HUES64 (cell line): Measurements from ENCODE around the gene ZNF750.
A peak's percentile ranks its signal among the peaks of the same experiment; 100 is the strongest.

ENCODE experiments used
- H3K27ac ChIP-seq: 2 replicates; pipeline ENCODE4 v1.7.0; 2013; ENCODE audit warnings: low read depth, low read length, inconsistent platforms
- H3K27me3 ChIP-seq: 2 replicates; pipeline ENCODE4 v1.6.1; 2013; ENCODE audit warnings: mild to moderate bottlenecking, low read length; ENCODE audit not compliant: insufficient read depth
- H3K36me3 ChIP-seq: 2 replicates; pipeline ENCODE4 v1.6.1; 2013; ENCODE audit warnings: mild to moderate bottlenecking, low read length; ENCODE audit not compliant: insufficient read depth
- H3K4me1 ChIP-seq: 2 replicates; pipeline ENCODE4 v1.6.1; 2013; ENCODE audit warnings: mild to moderate bottlenecking, low read length, moderate library complexity; ENCODE audit not compliant: insufficient read depth
- H3K4me3 ChIP-seq: 2 replicates; pipeline ENCODE4 v1.5.1; 2013; ENCODE audit warnings: mild to moderate bottlenecking, low read length, moderate library complexity
- H3K9ac ChIP-seq: 2 replicates; pipeline ENCODE4 v1.6.1; 2013; ENCODE audit warnings: mild to moderate bottlenecking, low read depth, low read length
- H3K9me3 ChIP-seq: 2 replicates; pipeline ENCODE4 v1.6.1; 2013; ENCODE audit warnings: low read depth, low read length; ENCODE audit not compliant: insufficient read depth
- WGBS: fragments of 150-250, 120-280 bp; methylation state at CpG from one replicate; pipeline ENCODE4 v1.1.7; 2013; ENCODE audit warnings: missing lambda C conversion rate; 5-methylcytosine and 5-hydroxymethylcytosine counted together

The ZNF750 gene

GRCh38 chr17:82830249-82830661 is 9.6 kb downstream of the ZNF750 start:
- H3K36me3 ChIP-seq: peaks cover 56% of the 10 kb centered on the region

DNA sequence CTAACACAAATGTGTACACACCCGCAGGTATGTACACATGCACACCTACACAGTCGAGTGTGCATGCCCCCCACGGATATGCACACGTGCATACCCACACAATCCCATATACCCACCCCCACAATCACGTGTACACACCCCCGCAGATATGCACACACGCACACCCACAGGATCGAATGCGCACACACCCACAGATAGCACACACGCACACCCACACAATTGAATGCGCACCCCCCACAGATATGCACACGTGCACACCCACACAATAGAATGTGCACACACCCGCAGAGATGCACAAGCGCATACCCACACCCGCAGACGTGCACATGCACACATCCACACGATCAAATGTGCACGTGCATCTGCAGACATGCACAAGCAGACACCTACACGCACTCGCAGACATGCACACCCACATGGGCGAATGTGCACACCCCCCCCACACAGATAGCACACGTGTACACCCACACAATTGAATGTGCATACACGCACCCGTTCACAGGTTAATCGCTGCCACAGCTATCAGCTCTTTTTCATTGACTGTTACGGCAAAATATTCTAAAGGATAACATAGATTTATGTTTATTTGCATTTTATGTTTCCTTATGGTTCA is 10.8 kb downstream of the ZNF750 start:
- peaks cover 52% of the 10 kb centered on the region for H3K36me3 ChIP-seq
- H3K4me1 ChIP-seq: no peaks in the 10 kb centered on the region
- no peak overlapping the region for H3K9ac ChIP-seq
- H3K27me3 ChIP-seq: no peaks in the 10 kb centered on the region
- H3K4me3 ChIP-seq: no peak overlapping the region
- WGBS: 94% methylated on average over 26 of the region's 26 CpGs
- H3K27ac ChIP-seq: no peak overlapping the region
- H3K9me3 ChIP-seq: no peaks in the 10 kb centered on the region

More at GRCh38 chr17:82830249-82830661, 9.6 kb downstream of the ZNF750 start:
- H3K4me3 ChIP-seq: no peak overlapping the region
- H3K9me3 ChIP-seq: no peaks in the 10 kb centered on the region
- H3K4me1 ChIP-seq: no peaks in the 10 kb centered on the region
- H3K27ac ChIP-seq: no peak overlapping the region
- WGBS: 96% methylated on average over 22 of the region's 22 CpGs
- no peak overlapping the region for H3K9ac ChIP-seq
- no peaks in the 10 kb centered on the region for H3K27me3 ChIP-seq

DNA sequence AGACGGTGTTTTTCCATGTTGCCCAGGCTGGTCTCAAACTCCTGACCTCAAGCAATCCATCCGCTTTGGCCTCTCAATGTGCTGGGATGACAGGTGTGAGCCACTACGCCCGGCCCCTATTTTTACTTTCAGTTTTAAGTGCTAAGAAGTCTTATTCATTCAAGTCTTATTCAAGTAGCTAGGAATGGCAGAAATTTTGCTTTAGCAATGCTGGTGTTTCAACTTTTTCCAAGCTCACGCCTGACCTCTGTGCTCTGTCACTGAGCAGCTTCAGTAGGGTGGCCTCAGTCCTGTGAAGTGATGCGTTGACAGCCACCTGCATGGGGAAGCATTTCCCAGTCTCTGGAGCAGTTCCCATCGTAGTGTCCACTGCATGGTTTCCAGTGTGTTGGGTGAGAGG is 12.9 kb downstream of the ZNF750 start:
- Histone ChIP-seq H3K36me3 (peaks cover 42% of the 10 kb centered on the region), H3K9me3 (no peaks in the 10 kb centered on the region), H3K9ac (no peak overlapping the region), H3K27ac (no peak overlapping the region), H3K4me1 (peaks cover 8% of the 10 kb centered on the region; the same call in 1 of the 2 replicates), H3K4me3 (no peak overlapping the region), H3K27me3 (no peaks in the 10 kb centered on the region)
- WGBS: 97% methylated on average over 7 of the region's 7 CpGs

GRCh38 chr17:82826211-82826610 is 13.6 kb downstream of the ZNF750 start:
- peaks cover 39% of the 10 kb centered on the region for H3K36me3 ChIP-seq
- no peaks in the 10 kb centered on the region for H3K27me3 ChIP-seq
- H3K4me3 ChIP-seq: no peak overlapping the region
- H3K27ac ChIP-seq: no peak overlapping the region
- peaks cover 15% of the 10 kb centered on the region; the same call in 1 of the 2 replicates for H3K4me1 ChIP-seq
- H3K9me3 ChIP-seq: no peaks in the 10 kb centered on the region
- H3K9ac ChIP-seq: no peak overlapping the region

DNA sequence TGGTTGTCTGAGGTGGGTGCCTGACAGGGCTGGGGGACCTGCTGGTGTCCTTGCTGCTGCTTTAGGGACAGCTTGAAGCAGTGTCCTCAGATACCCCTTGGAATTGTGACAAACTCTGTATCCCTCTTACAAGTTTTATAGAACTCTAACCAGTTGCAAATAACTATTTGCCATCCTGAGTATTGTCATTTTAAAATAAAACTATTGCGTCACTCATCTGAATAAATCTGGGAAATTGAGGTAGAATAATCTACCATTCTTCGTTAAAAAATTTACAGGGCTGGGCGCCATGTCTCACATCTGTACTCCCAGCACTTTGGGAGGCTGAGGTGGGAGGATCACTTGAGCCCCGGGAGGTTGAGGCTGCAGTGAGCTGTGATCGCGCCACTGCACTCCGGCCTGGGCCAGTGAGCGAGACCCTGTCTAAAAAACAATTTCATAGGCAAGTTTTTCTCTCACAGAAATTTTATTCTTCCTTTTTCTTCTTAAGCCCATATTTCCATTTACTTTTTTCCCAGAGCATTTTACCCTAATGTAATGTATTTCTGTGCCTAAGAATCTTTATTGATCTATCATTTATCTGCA is 14.2 kb downstream of the ZNF750 start:
- Histone ChIP-seq H3K4me1 (peaks cover 20% of the 10 kb centered on the region; the same call in 1 of the 2 replicates), H3K4me3 (no peak overlapping the region), H3K27me3 (no peaks in the 10 kb centered on the region), H3K27ac (no peak overlapping the region), H3K36me3 (peaks cover 34% of the 10 kb centered on the region), H3K9me3 (peaks cover 3% of the 10 kb centered on the region; the same call in 1 of the 2 replicates), H3K9ac (no peak overlapping the region)
- WGBS: 98% methylated on average over 8 of the region's 8 CpGs

DNA sequence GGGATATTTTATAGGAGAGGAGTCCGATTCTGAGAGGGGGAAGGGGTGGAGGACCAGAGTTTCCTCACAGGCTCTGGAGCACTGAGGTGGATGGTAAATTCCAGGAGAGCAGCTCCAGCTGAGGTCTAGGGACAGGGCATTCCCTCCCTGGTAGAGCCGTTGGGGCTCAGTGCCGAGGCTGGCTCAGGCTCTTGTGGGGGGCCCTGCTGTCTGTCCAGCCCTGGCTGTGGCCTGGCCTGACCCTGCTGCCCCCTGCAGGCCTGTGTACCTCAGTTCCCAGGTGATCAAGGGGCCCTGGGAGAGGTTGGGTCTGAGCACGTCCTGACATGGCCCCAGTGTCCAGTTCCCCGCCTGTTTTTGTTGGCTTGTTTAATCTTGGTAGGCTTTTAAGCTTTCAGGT is 16.8 kb downstream of the ZNF750 start:
- H3K4me3 ChIP-seq: no peak overlapping the region
- peaks cover 20% of the 10 kb centered on the region; the same call in 1 of the 2 replicates for H3K4me1 ChIP-seq
- H3K9me3 ChIP-seq: peaks cover 24% of the 10 kb centered on the region
- H3K27ac ChIP-seq: no peak overlapping the region
- no peak overlapping the region for H3K9ac ChIP-seq
- no peaks in the 10 kb centered on the region for H3K27me3 ChIP-seq
- peaks cover 36% of the 10 kb centered on the region for H3K36me3 ChIP-seq
- WGBS: 88% methylated on average over 5 of the region's 5 CpGs

DNA sequence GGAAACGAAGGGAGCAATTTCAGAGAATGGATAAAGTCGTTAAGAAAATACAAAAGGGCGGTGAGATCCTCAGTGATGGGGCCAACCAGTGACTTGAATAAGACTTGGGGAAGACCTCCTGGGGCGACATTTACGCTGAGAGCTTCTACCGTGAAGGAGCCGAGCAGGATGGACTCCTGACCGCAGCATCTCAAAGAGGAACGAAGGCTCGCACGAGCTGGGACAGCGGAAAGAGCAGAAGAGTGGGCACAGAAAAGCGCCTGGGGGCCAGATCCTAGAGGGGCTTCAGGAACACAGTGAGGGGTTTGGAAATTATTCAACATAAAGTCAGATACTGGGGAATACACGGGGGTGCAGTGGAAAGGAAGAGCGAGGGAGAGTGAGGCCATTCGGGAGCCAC is 17.5 kb downstream of the ZNF750 start:
- Histone ChIP-seq H3K27me3 (no peaks in the 10 kb centered on the region), H3K4me1 (peaks cover 20% of the 10 kb centered on the region; the same call in 1 of the 2 replicates), H3K9me3 (peaks cover 25% of the 10 kb centered on the region), H3K27ac (no peak overlapping the region), H3K9ac (no peak overlapping the region), H3K4me3 (no peak overlapping the region), H3K36me3 (peaks cover 36% of the 10 kb centered on the region)
- 90% methylated on average over 16 of the region's 16 CpGs for WGBS

DNA sequence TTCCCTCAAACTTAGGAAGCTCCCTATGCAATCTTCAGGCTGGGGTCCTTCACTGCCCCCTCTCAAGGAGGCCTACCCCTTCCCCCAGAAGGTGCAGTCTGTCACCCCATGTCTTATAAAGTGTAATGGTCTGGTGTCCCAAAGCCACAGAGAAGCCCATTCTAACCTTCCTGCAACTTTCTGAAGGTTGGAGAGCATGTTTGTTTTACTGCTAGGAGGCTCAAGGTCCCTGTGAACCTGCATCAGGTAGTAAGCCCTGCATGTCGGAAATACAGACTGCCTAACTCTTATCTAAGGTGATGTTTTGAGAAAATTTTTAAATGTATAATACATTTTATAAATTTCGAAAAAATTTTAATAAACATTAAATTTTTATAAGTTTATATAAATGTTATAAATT is 18.3 kb downstream of the ZNF750 start:
- Histone ChIP-seq H3K27me3 (no peaks in the 10 kb centered on the region), H3K4me3 (no peak overlapping the region), H3K9me3 (peaks cover 25% of the 10 kb centered on the region), H3K27ac (no peak overlapping the region), H3K9ac (no peak overlapping the region), H3K36me3 (peaks cover 36% of the 10 kb centered on the region), H3K4me1 (peaks cover 20% of the 10 kb centered on the region; the same call in 1 of the 2 replicates)
- WGBS: no CpG with 5 or more reads among the region's 2 CpGs

DNA sequence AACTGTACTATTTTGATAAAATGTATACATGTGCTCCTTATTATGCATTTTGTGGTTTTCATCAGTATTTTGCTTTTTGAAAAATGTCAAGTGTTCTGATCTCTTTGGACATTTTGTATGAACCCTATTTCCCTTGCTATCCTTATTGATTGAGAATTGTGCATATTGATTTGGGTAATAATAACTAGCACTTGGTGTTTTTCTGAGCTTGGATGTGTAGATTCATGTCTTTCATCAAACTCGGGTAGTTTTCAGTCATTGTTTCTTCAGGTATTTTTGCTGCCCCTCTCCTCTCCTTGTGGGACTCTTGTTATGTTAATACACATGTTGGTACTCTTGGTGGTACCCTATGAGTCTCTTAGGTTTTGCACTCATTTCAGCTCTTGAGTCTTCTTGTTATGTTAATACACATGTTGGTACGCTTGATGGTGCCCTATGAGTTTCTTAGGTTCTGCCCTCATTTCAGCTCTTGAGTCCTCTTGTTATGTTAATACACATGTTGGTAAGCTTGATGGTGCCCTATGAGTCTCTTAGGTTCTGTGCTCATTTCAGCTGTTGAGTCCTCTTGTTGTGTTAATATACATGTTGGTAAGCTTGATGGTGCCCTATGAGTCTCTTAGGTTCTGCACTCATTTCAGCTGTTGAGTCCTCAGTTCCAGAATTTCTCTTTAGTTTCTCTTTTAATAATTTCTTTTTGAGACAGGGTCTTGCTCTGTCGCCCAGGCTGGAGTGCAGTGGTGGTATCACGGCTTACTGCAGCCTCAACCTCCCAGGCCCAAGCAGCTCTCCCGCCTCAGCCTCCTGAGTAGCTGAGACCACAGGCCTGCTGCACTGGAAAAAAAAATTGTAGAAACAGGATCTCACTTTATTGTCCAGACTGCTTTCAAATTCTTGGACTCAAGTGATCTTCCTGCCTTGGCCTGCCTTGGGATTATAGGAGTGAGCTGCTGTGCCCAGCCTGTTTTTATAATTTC is 19.3 kb downstream of the ZNF750 start:
- H3K9ac ChIP-seq: no peak overlapping the region
- H3K36me3 ChIP-seq: peaks cover 46% of the 10 kb centered on the region
- H3K4me1 ChIP-seq: peaks cover 20% of the 10 kb centered on the region; the same call in 1 of the 2 replicates
- peaks cover 25% of the 10 kb centered on the region for H3K9me3 ChIP-seq
- H3K27me3 ChIP-seq: no peaks in the 10 kb centered on the region
- H3K27ac ChIP-seq: 0 out of 2 replicates have a peak overlapping the region, but pooled peaks have one; percentile 10
- H3K4me3 ChIP-seq: no peak overlapping the region
- WGBS: 90% methylated on average over 5 of the region's 5 CpGs

- H3K9me3 ChIP-seq: peaks cover 25% of the 10 kb centered on the region
- H3K4me3 ChIP-seq: no peak overlapping the region
- H3K4me1 ChIP-seq: peaks cover 20% of the 10 kb centered on the region; the same call in 1 of the 2 replicates
- no peaks in the 10 kb centered on the region for H3K27me3 ChIP-seq
- H3K9ac ChIP-seq: no peak overlapping the region
- WGBS: 94% methylated on average over 5 of the region's 5 CpGs
- peaks cover 69% of the 10 kb centered on the region for H3K36me3 ChIP-seq
- no peak overlapping the region for H3K27ac ChIP-seq
Observed at GRCh38 chr17:82817947-82818346, 21.9 kb downstream of the ZNF750 start.

GRCh38 chr17:82816358-82816757 is 23.5 kb downstream of the ZNF750 start:
- Histone ChIP-seq H3K4me1 (peaks cover 6% of the 10 kb centered on the region; the same call in 1 of the 2 replicates), H3K9me3 (peaks cover 25% of the 10 kb centered on the region), H3K36me3 (peaks cover 78% of the 10 kb centered on the region), H3K27ac (no peak overlapping the region), H3K9ac (no peak overlapping the region), H3K4me3 (no peak overlapping the region), H3K27me3 (no peaks in the 10 kb centered on the region)
- WGBS: 92% methylated on average over 7 of the region's 7 CpGs
